A549 (cell line): ENCODE data around the gene SPINK7. TPM values are rescaled to one million over a fixed set of nuclear protein-coding genes. Genes with fewer than 3 reads are reported as not detected.

Experiments used
- ATAC-seq, 2 experiments: fragments of 200-7000 bp in 1 of 2; fragments of >200 bp in 1 of 2; cut with Nextera tagmentation in 1 of 2; cut with Tn5 transposase in 1 of 2; 3 replicates each; pipeline versions ENCODE4 v1.8.0 to v1.9.1; 2018 to 2020; ENCODE audit warnings: mild to moderate bottlenecking in 1 of 2, moderate library complexity in 1 of 2
- CTCF ChIA-PET: fragments of 300-600 bp; sonication (Branson Sonifier 250); formaldehyde crosslinking; extraction: SDS; loops from one replicate; lab custom pipeline; 2021; ENCODE audit warnings: antibody characterized with exemption, inconsistent platforms; lab: Yijun Ruan, JAX
- POLR2A ChIA-PET: fragments of 350-600 bp; formaldehyde crosslinking; extraction: SDS; loops from one replicate; lab custom pipeline; 2021; ENCODE audit warnings: antibody characterized with exemption, inconsistent platforms; lab: Yijun Ruan, JAX
- DNase-seq, 2 experiments: peaks; one replicate each; pipeline versions ENCODE4 v3.0.0 to v3.0.0-alpha.2; 2011 to 2016; ENCODE audit warnings: low read depth in 1 of 2, low spot score in 1 of 2
- FAIRE-seq: peaks from 2 replicates; lab custom pipeline; 2011; peaks lifted over from hg19 to GRCh38; lab: Jason Lieb, UNC
- H3K27ac ChIP-seq, 2 experiments: fragments of >200 bp; sonication (Bioruptor Twin); formaldehyde crosslinking; 3 replicates each; pipeline ENCODE4 v1.5.1; 2016 to 2017
- H3K4me1 ChIP-seq: fragments of >200 bp; sonication (Bioruptor Twin); formaldehyde crosslinking; 3 replicates; pipeline ENCODE4 v1.6.1; 2016
- H3K4me2 ChIP-seq: fragments of >200 bp; sonication (Bioruptor Twin); formaldehyde crosslinking; 3 replicates; pipeline ENCODE4 v1.6.1; 2016
- H3K4me3 ChIP-seq: fragments of >200 bp; sonication (Bioruptor Twin); formaldehyde crosslinking; 3 replicates; pipeline ENCODE4 v1.5.1; 2016
- H3K9me3 ChIP-seq: fragments of >200 bp; sonication (Bioruptor Twin); formaldehyde crosslinking; 3 replicates; pipeline ENCODE4 v1.6.1; 2016
- BHLHE40 ChIP-seq: IDR thresholded peaks from 2 replicates; pipeline ENCODE4 v1.6.1; 2012; ENCODE audit warnings: low read depth, low read length, inconsistent platforms
- CBX2 ChIP-seq: fragments of 200-600 bp; sonication (generic); IDR thresholded peaks from 2 replicates; pipeline ENCODE4 v1.6.1; 2016; ENCODE audit warnings: low read depth, mild to moderate bottlenecking, borderline replicate concordance
- CEBPB ChIP-seq, 2 experiments: fragments of >200 bp in 1 of 2; sonication (Bioruptor Twin) in 1 of 2; formaldehyde crosslinking in 1 of 2; IDR thresholded peaks; 2 replicates each; pipeline ENCODE4 v1.6.1; 2012 to 2016
- EP300 ChIP-seq, 2 experiments: fragments of >200 bp; sonication (Bioruptor Twin); formaldehyde crosslinking; IDR thresholded peaks; 2 replicates in 1 of 2; 3 replicates in 1 of 2; pipeline ENCODE4 v1.6.1; 2016 to 2017
- GATA3 ChIP-seq: IDR thresholded peaks from 2 replicates; pipeline ENCODE4 v1.6.1; 2012; ENCODE audit warnings: borderline replicate concordance
- HEYL ChIP-seq: fragments of 250-450 bp; sonication (Bioruptor Pico); IDR thresholded peaks from 2 replicates; pipeline ENCODE4 v1.8.0; 2021; ENCODE audit warnings: mild to moderate bottlenecking, moderate library complexity
- HOXA7 ChIP-seq: fragments of 250-450 bp; sonication (Bioruptor Pico); IDR thresholded peaks from 2 replicates; pipeline ENCODE4 v1.5.0; 2020; ENCODE audit warnings: mild to moderate bottlenecking, moderate library complexity
- JUN ChIP-seq, 2 experiments: fragments of >200 bp; sonication (Bioruptor Twin); formaldehyde crosslinking; IDR thresholded peaks; 2 replicates in 1 of 2; 3 replicates in 1 of 2; pipeline ENCODE4 v1.6.1; 2016 to 2017
- MYC ChIP-seq: IDR thresholded peaks from 2 replicates; pipeline ENCODE4 v1.6.1; 2012; ENCODE audit warnings: mild to moderate bottlenecking, inconsistent platforms, low read length, improper control_type of control experiment, borderline replicate concordance
- NFE2L2 ChIP-seq: fragments of 150-350 bp; conservative IDR thresholded peaks from 2 replicates; pipeline ENCODE4 v1.6.1; 2014; ENCODE audit warnings: low read length
- NPAS2 ChIP-seq: fragments of 250-450 bp; sonication (Bioruptor Pico); IDR thresholded peaks from 2 replicates; pipeline ENCODE4 v1.8.0; 2022; ENCODE audit warnings: mild to moderate bottlenecking, moderate library complexity, borderline replicate concordance
- NR3C1 ChIP-seq: fragments of >200 bp; sonication (Bioruptor Twin); formaldehyde crosslinking; IDR thresholded peaks from 3 replicates; pipeline ENCODE4 v1.6.1; 2017
- POLR2AphosphoS2 ChIP-seq: conservative IDR thresholded peaks from 2 replicates; pipeline ENCODE4 v1.6.1; 2012; ENCODE audit warnings: low read length, improper control_type of control experiment, inconsistent platforms
- RAD21 ChIP-seq, 2 experiments: fragments of >200 bp in 1 of 2; sonication (Bioruptor Twin) in 1 of 2; formaldehyde crosslinking in 1 of 2; IDR thresholded peaks in 1 of 2; conservative IDR thresholded peaks in 1 of 2; 2 replicates in 1 of 2; 3 replicates in 1 of 2; pipeline ENCODE4 v1.6.1; 2012 to 2018; ENCODE audit warnings: inconsistent platforms in 1 of 2
- RARB ChIP-seq: fragments of 250-450 bp; sonication (Bioruptor Pico); IDR thresholded peaks from 2 replicates; pipeline ENCODE4 v1.8.0; 2021; ENCODE audit warnings: mild to moderate bottlenecking, moderate library complexity
- WGBS: methylation state at CpG from one replicate; pipeline ENCODE4 v1.1.6; 2017; ENCODE audit errors: missing lambda C conversion rate; 5-methylcytosine and 5-hydroxymethylcytosine counted together
- polyA plus RNA-seq, 4 experiments: library from polyadenylated mRNA; depleted of rRNA in 3 of 4; stranded (reverse); fragments of >200 nt; fragmentation: RNase III in 1 of 4; extraction: RNeasy Plus Mini Kit Qiagen cat#74134 plus additional on column Dnase treatment in 1 of 4; gene quantifications; 2 replicates in 3 of 4; 3 replicates in 1 of 4; pipeline ENCODE4 v1.2.3, GENCODE V29; 2011 to 2017
- TF ChIP-seq, protein P1 (sequence below): fragments of >200 bp; sonication (Bioruptor Twin); formaldehyde crosslinking; IDR thresholded peaks from 3 replicates; pipeline ENCODE4 v1.5.1; 2016
- TF ChIP-seq, protein P2 (sequence below): IDR thresholded peaks from 2 replicates; pipeline ENCODE4 v1.6.1; 2012
- TF ChIP-seq, protein P3 (sequence below): fragments of >200 bp; sonication (Bioruptor Twin); formaldehyde crosslinking; IDR thresholded peaks from 3 replicates; pipeline ENCODE4 v1.6.1; 2016
- TF ChIP-seq, protein P4 (sequence below): fragments of 250-450 bp; sonication (Bioruptor Pico); IDR thresholded peaks from 2 replicates; pipeline ENCODE4 v1.5.0; 2020; ENCODE audit warnings: low read depth, mild to moderate bottlenecking, moderate library complexity
- TF ChIP-seq, protein P5 (sequence below): IDR thresholded peaks from 2 replicates; pipeline ENCODE4 v1.6.1; 2012; ENCODE audit warnings: low read depth, borderline replicate concordance

SPINK7 gene
- polyA plus RNA-seq, 2 of the 4 experiments (the other 2 are of a cell fraction): not detected

DNA sequence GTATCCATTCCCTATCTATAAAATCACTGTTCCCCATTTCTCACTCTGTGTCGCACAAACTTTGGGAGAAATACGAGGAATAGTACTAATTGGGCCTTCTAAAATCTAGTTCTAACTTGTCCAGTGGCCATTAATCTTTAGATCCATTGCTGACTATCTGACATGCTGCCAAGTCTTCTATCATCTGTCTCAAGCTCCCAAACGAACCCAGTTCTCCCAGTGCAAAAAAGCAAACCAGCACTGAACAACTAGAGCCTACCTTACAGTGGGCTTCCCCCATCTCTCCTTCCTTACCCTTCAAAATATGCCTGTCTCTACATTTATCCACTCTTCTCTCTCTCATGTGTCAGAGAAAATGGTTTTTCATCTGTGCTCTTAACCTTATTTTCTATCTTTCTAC lies 3.2 kb upstream of the SPINK7 start (continued):
- TF ChIP-seq, protein P1, sequence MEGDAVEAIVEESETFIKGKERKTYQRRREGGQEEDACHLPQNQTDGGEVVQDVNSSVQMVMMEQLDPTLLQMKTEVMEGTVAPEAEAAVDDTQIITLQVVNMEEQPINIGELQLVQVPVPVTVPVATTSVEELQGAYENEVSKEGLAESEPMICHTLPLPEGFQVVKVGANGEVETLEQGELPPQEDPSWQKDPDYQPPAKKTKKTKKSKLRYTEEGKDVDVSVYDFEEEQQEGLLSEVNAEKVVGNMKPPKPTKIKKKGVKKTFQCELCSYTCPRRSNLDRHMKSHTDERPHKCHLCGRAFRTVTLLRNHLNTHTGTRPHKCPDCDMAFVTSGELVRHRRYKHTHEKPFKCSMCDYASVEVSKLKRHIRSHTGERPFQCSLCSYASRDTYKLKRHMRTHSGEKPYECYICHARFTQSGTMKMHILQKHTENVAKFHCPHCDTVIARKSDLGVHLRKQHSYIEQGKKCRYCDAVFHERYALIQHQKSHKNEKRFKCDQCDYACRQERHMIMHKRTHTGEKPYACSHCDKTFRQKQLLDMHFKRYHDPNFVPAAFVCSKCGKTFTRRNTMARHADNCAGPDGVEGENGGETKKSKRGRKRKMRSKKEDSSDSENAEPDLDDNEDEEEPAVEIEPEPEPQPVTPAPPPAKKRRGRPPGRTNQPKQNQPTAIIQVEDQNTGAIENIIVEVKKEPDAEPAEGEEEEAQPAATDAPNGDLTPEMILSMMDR: no peak
- TF ChIP-seq POLR2AphosphoS2: no peak
- TF ChIP-seq RARB: no peak
- TF ChIP-seq BHLHE40: no peak
- no peak for TF ChIP-seq NPAS2 (CRISPR knock-in tag)
- no peak for TF ChIP-seq MYC
- TF ChIP-seq, protein P2, sequence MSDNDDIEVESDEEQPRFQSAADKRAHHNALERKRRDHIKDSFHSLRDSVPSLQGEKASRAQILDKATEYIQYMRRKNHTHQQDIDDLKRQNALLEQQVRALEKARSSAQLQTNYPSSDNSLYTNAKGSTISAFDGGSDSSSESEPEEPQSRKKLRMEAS: no peak
- no peak for TF ChIP-seq JUN (IDR thresholded peaks at IDR 0.05)
- TF ChIP-seq, protein P3, sequence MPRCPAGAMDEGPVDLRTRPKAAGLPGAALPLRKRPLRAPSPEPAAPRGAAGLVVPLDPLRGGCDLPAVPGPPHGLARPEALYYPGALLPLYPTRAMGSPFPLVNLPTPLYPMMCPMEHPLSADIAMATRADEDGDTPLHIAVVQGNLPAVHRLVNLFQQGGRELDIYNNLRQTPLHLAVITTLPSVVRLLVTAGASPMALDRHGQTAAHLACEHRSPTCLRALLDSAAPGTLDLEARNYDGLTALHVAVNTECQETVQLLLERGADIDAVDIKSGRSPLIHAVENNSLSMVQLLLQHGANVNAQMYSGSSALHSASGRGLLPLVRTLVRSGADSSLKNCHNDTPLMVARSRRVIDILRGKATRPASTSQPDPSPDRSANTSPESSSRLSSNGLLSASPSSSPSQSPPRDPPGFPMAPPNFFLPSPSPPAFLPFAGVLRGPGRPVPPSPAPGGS: no peak

DNA sequence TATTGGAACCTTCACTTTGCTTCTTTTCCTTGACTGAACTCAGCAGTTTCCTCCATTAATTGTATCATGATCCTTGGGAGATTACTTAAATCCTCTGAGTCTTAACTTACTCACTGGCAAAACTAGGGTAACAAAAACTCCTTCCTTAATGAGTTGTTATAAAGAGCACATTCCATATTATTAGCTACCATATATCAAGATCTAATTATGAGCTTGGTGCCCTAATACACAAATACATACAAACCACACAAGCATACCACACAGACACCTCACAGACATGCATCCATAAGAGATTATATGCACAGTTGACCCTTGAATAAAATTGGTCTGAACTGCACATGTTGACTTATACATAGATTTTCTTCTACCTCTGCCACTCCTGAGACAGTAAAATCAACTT lies 2.5 kb upstream of the SPINK7 start:
- Histone ChIP-seq H3K9me3 (no peaks in the 10 kb centered on the region), H3K4me3 (no peak overlapping the region), H3K27ac (no peak overlapping the region), H3K4me2 (no peak overlapping the region), H3K4me1 (no peaks in the 10 kb centered on the region)
- ChIA-PET POLR2A (no interaction called here), CTCF (no interaction called here)
- ATAC-seq (no peak), DNase-seq (no peak), FAIRE-seq (no peak)
- no peak for TF ChIP-seq HEYL
- no peak for TF ChIP-seq CBX2
- TF ChIP-seq RAD21 (conservative IDR thresholded peaks at IDR 0.05 in 1 of 2, IDR thresholded peaks at IDR 0.05 in 1 of 2): no peak
- TF ChIP-seq NFE2L2: no peak

DNA sequence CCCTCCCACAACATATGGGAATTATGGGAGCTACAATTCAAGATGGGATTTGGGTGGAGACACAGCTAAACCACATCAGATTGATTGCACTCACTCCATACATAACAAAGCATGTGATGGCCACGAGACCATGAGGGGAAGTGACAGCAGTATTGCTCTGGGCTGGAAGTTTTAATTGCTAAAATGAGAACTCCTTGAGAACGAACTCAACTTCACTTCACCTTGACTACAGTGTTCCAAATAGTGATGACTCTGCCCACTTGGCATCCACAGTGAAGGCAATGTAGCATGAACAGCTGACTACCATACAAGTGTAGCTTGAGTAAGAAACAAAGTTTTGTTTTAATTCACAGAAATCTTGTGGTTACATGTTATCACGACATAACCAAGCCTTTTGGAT lies 739 bp upstream of the SPINK7 start:
- Histone ChIP-seq H3K9me3 (no peaks in the 10 kb centered on the region), H3K4me3 (no peak overlapping the region), H3K27ac (no peak overlapping the region), H3K4me2 (no peak overlapping the region), H3K4me1 (no peaks in the 10 kb centered on the region)
- ATAC-seq: no peak
- DNase-seq: no peak
- no peak for FAIRE-seq
- TF ChIP-seq NR3C1 (no peak), HOXA7 (CRISPR knock-in tag) (no peak), EP300 (IDR thresholded peaks at IDR 0.05) (no peak)
- TF ChIP-seq, protein P4, sequence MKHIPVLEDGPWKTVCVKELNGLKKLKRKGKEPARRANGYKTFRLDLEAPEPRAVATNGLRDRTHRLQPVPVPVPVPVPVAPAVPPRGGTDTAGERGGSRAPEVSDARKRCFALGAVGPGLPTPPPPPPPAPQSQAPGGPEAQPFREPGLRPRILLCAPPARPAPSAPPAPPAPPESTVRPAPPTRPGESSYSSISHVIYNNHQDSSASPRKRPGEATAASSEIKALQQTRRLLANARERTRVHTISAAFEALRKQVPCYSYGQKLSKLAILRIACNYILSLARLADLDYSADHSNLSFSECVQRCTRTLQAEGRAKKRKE (CRISPR knock-in tag): no peak
- TF ChIP-seq, protein P5, sequence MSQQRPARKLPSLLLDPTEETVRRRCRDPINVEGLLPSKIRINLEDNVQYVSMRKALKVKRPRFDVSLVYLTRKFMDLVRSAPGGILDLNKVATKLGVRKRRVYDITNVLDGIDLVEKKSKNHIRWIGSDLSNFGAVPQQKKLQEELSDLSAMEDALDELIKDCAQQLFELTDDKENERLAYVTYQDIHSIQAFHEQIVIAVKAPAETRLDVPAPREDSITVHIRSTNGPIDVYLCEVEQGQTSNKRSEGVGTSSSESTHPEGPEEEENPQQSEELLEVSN: no peak
- WGBS: 1% methylated on average over 3 of the region's 3 CpGs
- ChIA-PET CTCF (no interaction called here), POLR2A (no interaction called here)

DNA sequence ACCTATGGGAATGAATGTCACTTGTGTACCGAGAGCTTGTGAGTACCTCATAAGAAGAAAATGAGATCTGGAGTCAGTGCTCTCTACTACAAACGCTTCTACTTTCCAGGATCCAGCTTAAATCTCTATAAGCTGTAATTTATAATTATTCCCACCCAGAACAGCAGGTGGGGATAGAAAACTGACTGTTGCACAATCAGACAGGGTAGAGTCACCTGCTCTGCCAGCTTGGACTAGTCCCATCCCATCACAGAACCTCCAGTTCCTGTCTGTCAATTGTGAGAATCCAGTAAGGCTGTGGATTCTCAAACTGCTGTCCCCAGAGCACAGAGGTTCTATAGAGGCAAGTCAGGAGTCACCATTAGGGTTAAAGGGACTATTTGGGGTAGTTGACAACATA lies 2.0 kb downstream of the SPINK7 start:
- Histone ChIP-seq H3K9me3 (no peaks in the 10 kb centered on the region), H3K4me2 (no peak overlapping the region), H3K27ac (no peak overlapping the region), H3K4me3 (no peak overlapping the region), H3K4me1 (no peaks in the 10 kb centered on the region)
- TF ChIP-seq CEBPB (IDR thresholded peaks at IDR 0.05) (0 out of 4 replicates have a peak, but pooled peaks of 1 of the 2 experiments have one; percentile 8), GATA3 (no peak)
- FAIRE-seq (no peak), DNase-seq (no peak), ATAC-seq (0 out of 6 replicates have a peak, but pooled peaks of 1 of the 2 experiments have one; percentile 13)
- ChIA-PET CTCF (interaction anchor here (1.1 kb wide), 1 partner anchor 417 kb away, joined by 3 read pairs; no protein-coding TSS in a partner anchor), POLR2A (no interaction called here)
- WGBS: 0% methylated on average over 2 of the region's 2 CpGs
